Activated T-cell treated with anti-CD3 and anti-CD28 coated beads for 24 hours (primary cell): ENCODE results near the gene NFKBIL1.
"Not testable (repeated sequence)": the region's sequence is repeated elsewhere in the genome, so short reads cannot be mapped to it uniquely, and the experiment has no call there.

Experiments
- DNase-seq: peaks from one replicate; pipeline ENCODE4 v3.0.0-alpha.2; 2020; ENCODE audit warnings: low read depth

Gene NFKBIL1, protein sequence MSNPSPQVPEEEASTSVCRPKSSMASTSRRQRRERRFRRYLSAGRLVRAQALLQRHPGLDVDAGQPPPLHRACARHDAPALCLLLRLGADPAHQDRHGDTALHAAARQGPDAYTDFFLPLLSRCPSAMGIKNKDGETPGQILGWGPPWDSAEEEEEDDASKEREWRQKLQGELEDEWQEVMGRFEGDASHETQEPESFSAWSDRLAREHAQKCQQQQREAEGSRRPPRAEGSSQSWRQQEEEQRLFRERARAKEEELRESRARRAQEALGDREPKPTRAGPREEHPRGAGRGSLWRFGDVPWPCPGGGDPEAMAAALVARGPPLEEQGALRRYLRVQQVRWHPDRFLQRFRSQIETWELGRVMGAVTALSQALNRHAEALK

DNA sequence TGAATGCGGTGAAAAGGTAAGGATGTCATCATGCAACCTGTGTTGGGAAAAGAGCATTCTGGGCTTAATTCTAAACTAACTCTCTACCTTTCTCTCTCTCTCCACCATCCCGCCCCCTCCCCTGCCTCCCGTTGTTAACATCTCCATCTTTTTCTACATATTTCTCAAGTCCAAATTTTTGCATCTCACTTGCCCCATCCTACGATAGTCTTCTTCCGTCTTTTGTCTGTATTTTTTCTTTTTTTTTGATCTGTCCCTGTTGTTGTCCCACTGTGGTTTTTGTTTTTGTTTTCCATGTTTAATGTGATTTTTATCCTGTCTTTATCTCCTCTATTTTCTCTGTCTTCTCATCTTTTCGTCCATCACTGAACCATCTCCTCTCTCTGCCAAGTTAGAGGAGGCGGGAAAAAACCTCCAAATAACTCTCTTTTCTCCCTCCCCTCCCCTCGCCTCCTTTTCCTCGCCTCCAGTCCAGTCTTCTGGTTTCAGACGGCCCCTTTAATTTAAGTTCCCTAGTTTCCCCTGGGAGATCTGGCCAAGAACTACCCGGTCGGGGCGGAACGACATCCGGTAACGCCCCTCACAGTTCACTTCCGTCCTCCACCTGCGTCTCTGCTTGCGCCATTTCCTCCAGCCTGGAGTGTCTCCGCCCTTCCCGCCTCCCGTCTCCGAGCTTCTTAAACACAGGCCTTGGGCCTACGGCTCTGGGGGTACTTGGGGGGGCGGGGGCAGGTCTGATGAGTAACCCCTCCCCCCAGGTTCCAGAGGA lies at the start of gene NFKBIL1:
NFKBIL1 (plus strand) TSS at position 651 of the 769 bp plus-strand sequence; CDS start at position 738, 87 bp downstream.
- peak; percentile 91 for DNase-seq

DNA sequence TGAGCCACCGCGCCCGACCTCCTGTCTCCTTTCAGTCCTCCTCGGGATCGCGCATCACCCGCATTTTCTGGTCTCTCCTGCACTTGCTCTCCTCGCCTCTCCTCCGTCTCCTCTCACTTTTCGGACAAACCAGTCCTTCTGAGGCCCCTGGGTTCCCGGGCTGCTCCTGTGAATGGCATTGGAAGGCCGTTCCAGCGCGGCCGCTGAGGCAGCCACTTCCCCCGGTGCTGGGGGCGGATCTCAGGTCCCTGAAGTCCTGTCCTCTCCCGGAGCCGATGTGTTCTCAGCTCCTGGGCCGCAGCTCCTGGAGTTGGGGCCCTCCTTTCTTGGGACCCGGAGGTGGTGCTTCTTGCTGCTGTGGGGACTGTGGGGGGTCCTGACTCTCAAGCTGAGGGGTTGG lies 48.7 kb upstream of the NFKBIL1 start:
- no peak for DNase-seq

DNA sequence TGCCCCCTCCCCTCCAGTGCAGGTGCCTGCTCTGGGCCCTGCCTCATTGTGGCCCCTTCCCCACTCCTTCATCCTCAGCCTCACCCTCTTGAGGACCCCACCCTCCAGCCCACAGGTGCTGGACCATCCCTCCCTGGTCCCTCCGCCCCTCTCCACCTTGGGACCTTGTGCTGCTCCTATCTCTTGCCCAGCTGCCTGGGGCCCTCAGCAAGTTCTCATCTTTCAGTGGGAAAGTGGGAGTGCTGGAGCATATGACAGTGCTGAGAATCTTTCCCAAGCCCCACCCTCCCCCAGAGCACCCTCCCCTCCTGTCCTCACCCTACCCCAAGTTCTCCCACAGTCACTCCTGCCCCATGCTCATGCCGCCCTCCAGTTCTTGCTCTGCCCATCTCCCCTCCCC lies 47.8 kb upstream of the NFKBIL1 start:
- DNase-seq = not testable (repeated sequence)

DNA sequence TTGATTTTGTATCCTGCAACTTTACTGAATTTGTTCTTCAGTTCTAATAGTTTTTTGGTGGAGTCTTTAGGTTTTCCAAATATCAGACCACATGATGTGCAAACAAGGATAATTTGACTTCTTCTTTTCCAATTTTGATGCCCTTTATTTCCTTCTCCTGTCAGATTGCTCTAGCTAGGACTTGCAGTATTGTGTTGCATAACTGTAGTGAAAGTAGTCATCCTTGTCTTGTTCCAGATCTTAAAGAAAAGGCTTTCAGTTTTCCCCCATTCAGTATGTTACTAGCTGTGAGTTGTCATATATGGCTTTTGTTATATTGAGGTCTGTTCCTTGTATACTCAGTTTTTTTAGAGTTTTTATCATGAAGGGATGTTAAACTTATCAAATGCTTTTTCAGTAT lies 44.8 kb upstream of the NFKBIL1 start:
- DNase-seq = no peak

DNA sequence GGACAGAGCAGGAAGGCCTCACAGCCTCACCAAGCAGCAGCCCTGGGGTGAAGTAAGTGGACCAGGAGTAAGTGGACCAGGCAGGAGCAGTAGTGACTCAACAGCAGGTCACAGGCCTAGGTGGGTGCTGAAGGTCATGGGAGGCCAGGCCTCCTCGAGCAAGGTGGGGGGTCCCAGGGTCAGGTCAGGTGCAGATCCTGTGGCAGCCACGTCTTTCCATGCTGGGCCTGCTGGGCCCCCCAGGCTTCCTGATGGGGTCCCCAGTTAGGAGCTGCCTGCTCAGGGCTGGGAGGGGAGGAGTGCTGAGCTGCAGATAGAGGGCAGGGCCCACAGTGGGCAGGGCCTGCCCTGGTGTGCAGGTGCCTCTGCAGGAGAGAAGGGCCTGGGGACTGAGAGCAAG lies 38.4 kb upstream of the NFKBIL1 start:
- DNase-seq = not testable (repeated sequence)

DNA sequence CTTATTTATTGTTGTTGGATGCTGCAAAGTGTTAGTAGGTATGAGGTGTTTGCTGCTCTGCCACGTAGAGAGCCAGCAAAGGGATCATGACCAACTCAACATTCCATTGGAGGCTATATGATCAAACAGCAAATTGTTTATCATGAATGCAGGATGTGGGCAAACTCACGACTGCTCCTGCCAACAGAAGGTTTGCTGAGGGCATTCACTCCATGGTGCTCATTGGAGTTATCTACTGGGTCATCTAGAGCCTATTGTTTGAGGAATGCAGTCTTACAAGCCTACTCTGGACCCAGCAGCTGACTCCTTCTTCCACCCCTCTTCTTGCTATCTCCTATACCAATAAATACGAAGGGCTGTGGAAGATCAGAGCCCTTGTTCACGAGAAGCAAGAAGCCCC lies 37.4 kb upstream of the NFKBIL1 start:
- DNase-seq = no peak

DNA sequence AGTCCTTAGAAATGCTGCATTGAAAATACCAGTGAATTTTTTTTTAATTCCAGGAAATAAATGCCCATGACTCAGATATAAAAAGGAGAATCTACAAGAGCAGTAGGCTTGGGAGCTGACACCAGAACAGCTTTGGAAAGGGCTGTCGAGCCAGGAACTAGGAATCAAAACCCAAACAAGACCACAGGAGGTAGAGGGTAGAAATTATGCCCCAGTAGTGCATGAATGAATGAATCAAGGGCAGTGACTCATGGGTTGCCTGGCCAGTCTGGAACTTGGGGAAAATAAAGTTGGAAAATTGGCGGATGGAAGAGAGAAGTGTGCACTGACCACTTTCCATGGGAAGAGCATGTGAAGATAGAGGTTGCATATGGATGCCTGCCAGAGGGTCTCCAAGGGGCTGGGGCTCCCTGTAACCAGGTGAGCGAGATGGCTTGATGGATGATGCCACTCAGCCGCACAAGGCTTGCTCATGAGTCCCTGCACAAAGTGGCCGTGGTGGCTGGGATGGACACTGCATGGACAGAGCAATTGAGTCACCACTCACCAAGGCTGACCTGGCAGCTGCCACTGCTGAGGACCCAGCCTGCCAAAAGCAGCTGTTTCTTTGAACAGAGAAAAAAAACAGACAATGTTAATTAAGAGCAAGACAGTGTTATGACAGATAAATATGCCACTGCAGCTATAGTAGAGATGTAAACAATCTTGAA lies 33.8 kb upstream of the NFKBIL1 start:
- DNase-seq = no peak

DNA sequence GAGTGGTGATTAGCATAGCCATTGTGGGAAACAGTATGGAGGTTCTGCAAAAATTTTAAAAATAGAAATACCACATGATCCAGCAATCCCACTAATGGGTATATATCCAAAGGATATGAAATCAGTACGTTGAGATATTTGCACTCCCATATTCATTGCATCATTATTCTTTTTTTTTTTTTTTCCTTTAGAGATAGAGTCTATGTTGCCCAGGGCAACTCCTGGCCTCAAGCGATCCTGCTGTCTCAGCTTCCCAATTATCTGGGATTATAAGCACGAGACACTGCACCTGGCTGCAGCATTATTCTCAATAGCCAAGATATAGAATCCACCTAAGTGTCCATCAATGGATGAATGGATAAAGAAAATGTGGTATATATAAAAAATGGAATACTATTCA lies 25.6 kb upstream of the NFKBIL1 start:
- no peak for DNase-seq

DNA sequence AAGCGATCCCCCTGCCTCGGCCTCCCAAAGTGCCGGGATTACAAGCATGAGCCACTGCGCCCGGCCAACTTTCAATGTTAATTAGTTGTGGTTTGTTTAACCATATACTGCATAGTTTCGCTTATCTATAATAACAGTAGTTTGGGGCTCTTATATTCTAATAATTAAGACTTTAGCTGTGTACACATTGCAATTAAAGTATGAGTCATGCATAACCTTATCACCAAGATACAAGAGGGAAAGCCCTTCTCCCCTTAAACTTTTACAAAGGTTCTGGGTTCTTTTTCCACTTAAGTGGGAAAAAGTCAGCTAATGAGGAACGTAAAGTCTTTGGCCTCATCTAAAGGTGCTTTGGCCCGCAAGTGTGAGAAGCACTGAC lies 21.9 kb upstream of the NFKBIL1 start:
- no peak for DNase-seq

DNA sequence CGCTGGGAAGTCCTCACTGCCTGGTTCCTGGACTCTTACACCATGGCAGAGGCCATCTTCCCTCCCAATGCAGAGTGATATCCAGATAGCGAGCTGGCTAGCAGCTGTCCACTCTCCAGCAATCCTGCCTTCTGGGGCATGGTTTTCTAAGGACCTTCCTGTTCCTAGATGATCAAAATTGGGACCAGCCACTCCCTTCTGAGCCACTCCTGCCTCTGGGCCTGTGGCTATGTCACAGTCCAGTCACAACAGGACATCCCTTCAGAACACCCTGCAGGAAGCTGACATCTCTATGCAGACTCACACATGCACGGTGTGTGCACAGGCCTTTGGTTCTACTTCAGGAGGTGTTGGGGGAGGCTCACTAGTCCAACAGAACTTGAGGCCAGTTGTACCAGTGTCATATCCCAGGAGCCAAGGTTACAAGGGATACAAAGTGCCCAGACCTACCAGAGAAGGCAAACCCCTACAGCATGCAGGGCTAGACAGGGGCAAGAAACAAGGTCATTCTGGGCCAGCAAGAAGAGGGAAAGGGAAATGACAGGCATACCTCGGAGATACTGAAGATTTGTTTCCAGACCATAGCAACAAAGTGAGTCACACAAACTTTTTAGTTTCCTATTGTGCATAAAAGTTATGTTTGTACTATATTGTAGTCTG lies 21.3 kb upstream of the NFKBIL1 start:
- DNase-seq = no peak

DNA sequence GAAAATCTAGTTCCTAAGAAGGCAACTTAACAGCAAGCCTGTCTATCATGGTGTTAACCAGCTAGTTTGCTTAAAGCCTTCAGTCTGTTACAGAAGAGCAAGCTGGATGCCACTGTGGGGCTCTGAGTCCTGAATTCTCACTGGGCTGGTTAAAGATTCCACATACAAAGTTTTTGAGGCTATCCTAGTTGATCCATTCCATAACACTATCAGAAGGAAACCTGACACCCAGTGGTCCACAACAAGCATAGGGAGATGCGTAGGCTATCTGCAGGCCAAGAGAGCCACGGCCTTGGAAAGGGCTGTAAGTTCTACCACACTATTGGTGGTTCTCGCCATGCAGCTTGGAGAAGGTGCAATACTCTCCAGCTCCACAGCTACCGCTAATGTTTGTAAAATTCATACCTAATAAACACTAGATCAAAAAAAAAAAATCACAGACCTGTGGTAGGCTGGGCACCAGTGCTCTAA lies 19.1 kb upstream of the NFKBIL1 start:
- no peak for DNase-seq

DNA sequence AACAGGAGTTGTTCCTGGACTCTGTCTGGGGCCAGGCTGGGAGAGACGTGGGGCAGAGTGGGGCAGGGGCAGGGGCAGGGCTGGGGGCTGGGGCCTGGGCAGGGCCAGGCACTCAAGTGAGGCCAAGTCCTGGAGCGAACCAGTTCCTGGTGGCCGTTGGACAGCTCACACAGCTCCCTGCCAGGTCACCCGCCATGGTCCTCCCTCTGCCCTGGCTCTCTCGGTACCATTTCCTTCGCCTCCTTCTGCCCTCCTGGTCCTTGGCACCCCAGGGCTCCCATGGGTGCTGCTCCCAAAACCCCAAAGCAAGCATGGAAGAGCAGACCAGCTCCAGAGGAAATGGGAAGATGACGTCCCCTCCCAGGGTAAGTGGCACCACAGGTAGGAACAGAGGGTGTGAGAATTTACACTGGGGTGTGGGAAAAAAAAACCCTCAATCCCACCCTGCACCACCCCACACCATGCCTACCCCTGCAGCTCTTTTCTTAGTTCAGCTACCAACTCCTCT lies 18.5 kb upstream of the NFKBIL1 start, which contains the start of gene MCCD1:
MCCD1 (plus strand) TSS at position 142 of the 508 bp plus-strand sequence; CDS start at position 195, 53 bp downstream.
- DNase-seq = no peak

DNA sequence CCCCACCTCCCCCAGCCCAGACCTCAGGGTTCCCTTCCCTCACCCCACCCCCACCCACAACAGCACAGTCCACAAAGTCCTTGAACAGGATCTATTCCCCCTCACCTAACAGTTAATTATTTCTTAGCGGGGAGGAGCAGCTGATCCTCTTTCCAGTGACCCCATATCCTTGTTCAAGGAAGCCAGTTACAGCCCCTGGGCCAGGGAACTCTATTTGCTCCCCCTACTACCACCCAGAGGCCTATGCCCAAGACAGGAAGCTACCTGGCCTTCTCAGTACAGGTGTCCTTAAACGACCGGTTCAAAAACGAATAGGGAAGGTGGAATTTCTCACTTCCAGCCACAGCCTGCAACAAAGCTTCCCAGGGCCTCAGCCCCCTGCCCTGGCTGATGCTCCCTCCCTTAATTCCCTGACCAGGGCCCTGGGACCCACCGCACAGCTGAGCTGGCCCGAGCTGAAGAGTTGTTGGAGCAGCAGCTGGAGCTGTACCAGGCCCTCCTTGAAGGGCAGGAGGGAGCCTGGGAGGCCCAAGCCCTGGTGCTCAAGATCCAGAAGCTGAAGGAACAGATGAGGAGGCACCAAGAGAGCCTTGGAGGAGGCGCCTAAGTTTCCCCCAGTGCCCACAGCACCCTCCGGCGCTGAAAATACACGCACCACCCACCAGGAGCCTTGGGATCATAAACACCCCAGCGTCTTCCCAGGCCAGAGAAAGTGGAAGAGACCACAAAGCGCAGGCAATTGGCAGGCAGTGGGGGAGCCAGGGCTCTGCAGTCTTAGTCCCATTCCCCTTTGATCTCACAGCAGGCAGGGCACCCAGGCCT lies 17.9 kb upstream of the NFKBIL1 start:
- DNase-seq = no peak

DNA sequence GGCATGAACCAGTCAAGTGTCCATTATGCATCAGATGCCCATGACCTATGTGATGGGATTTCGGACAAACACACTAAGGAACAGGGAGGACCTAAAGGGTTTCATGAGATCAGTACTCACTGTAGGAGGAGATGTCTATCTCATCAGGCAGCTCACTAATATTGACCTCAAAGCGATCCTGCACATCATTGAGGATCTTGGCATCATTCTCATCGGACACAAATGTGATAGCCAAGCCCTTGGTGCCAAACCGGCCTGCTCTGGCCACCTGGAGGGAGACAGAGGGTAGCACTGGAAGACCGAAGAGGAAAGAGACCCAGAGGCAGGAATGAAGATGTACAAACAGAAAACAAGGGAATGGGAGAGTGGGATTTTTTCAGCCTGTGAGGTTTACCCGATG lies 16.7 kb upstream of the NFKBIL1 start:
- DNase-seq = no peak

DNA sequence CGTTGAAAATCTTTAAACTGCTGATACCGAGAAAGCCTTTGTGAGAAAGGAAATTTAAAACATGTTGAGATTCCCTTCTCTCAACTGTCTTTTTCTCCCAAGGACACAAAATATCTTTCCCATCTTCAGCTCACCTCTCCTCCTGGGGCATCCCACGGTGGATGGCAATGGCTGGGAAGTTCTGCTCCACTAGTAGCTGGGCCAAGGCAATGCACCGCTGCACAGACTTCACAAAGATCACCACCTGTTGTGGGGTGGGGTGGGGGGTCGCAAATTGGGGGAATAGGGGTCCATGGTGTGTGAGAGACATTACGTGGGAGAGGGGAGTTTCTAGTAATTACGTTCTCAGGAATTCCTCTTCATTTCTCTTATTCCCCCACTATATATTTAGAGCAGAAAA lies 16.2 kb upstream of the NFKBIL1 start:
- DNase-seq = no peak

DNA sequence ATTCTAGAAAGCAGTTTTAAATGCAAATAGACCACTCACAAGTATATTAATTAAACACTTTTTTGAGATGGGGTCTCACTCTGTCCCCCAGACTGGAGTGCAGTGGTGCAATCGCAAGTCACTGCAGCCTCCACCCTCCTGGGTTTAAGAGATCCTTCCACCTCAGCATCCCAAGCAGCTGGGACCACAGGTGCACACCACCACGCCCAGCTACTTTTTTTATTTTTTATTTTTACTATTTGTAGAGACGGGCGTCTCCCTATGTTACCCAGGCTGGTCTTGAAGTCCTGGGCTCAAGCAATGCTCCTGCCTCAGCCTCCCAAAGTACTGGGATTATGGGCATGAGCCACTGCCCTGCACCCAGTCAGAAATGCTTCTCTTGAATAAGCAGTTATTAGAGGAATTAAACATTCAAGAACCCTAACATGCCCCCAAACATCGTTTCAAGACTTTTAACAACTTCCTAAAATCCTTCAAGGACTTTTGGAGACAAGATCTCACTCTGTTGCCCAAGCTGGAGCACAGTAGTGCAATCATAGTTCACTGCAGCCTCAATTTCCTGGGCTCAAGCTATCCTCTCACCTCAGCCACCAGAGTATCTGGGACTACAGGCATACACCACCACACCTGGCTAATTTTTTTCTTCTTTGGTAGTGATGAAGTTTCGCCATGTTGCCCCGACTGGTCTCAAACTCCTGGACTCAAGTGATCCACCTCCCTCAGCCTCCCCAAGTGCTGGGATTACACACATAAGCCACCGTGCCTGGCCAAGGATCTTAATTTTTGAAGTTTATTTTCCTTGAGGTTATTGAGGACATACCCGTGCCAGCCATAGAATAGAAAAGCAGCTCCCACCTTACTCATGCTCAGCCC lies 15.4 kb upstream of the NFKBIL1 start:
- no peak for DNase-seq

DNA sequence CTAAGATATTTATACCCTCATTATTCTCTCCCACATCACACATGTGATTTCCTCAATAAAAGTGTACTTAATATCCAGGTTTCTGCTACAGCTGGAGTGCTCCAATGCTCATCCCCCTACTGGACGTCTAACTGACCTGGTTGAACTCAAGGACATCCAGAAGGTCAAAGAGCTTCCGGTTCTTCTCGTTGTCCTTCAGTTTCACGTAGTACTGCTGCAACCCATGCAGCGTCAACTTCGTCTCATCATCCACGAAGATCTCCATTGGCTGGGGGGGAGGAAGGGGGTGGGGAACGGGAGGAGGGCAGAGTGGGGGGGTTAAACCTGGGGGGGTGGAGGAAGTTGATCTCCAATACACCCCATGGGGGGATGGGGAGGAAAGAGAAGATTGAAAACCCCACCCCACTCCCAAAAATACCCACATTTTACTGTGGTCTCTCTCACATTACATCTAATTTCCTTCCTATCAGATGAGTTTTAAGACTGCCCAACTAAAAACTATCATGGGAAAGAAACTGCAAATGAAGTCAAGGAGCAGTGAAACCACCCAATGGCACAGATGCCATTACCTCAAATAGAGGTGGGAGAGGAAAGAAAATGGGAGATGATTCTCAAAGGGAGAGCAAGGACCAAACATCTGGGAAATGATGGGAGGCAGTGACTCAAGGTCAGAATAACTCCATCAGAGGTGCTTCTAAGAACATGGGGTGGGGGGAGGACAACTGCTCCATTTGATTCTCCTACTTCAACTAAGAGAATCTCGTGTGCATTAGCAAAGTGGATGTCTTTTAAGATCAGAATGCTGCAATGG lies 14.6 kb upstream of the NFKBIL1 start:
- no peak for DNase-seq

DNA sequence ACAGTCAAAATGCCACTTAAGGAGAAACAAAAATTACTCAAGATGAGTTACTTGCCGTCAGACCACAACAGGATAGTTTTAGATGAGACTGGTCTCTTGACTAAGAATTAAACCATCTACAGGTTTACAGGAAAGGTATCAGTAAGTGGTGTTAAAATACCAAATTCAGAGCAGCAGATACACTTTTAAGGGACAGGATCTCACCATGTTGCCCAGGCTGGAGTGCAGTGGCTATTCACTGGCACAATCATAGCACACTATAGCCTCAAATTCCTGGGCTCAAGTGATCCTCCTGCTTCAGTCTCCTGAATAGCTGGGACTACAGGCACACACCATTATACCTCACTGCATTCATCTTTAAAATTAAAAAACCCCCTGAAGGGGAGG lies 14.0 kb upstream of the NFKBIL1 start:
- DNase-seq = no peak

DNA sequence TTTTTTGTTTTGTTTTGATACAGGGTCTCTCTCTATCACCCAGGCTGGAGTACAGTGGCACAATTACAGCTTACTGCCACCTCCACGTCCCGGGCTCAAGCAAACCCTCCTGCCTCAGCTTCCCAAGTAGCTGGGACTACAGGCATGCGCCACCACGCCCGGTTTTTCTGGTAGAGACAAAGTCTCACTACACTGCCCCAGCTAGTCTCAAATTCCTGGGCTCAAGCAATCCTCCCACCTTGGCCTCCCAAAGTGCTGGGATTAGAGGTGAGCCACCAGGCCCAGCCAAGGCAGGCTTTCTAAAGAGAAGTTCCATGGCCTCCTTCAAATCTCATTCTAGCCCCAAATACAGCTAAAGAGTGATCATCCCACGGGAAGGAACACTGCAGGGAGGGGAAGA lies 13.4 kb upstream of the NFKBIL1 start:
- DNase-seq = no peak
